Brain microvascular endothelial cell (primary cell): ENCODE results near the gene KIF21A.
A peak's percentile ranks its signal among the peaks of the same experiment; 100 is the strongest.

Experiments used
- DNase-seq: peaks from one replicate; pipeline ENCODE4 v3.0.0-alpha.2; 2020
- H3K27ac ChIP-seq: fragments of 250-450 bp; sonication (Bioruptor Pico); 2 replicates; pipeline ENCODE4 v1.5.1; 2020; ENCODE audit warnings: mild to moderate bottlenecking, moderate library complexity
- H3K27me3 ChIP-seq: fragments of 250-450 bp; sonication (Bioruptor Pico); replicated peaks from 2 replicates; pipeline ENCODE4 v1.5.1; 2020; ENCODE audit warnings: mild to moderate bottlenecking
- H3K36me3 ChIP-seq: fragments of 250-450 bp; sonication (Bioruptor Pico); replicated peaks from 2 replicates; pipeline ENCODE4 v1.5.1; 2020; ENCODE audit warnings: mild to moderate bottlenecking
- H3K4me3 ChIP-seq: 2 replicates; pipeline ENCODE4 v1.5.1; 2011; ENCODE audit warnings: low read depth, mild to moderate bottlenecking, control low read depth, low read length, moderate library complexity
- in situ Hi-C: cut with HindIII; loops from 2 replicates; pipeline ENCODE4 v1.10.0; 2017; ENCODE audit warnings: low sequenced_read_pairs, low pct_ligation_motif_present
- TF ChIP-seq, protein P1 (sequence below): IDR thresholded peaks from 2 replicates; pipeline ENCODE4 v1.5.1; 2011; ENCODE audit warnings: low read depth, mild to moderate bottlenecking, moderate library complexity, low read length, control low read depth, inconsistent platforms; ENCODE audit errors: missing control alignments

Gene KIF21A

DNA sequence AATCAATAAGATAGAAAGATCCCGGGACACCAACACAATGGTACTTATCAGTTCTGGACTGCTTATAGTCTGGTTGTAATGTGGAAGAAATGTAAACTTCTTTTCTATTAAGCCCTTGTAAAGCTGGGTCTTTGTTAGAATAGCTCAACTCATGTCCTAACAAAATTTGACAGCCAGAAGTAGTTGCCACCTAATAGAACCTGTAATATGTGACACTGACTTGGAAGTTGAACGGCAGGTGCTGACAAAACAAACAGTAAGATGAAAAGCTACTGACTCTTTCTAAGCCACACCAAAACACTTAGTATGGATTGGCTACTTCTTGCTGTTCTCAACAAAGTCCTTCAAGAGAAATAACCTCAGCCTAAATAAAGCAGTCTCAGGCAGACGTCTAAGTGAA lies 56.6 kb downstream of the KIF21A start:
- no peak for DNase-seq
- Histone ChIP-seq H3K27me3 (no peaks in the 10 kb centered on the region), H3K27ac (no peak overlapping the region), H3K4me3 (no peak overlapping the region), H3K36me3 (no peaks in the 10 kb centered on the region)
- in situ Hi-C loops = no loop called here
- TF ChIP-seq, protein P1, sequence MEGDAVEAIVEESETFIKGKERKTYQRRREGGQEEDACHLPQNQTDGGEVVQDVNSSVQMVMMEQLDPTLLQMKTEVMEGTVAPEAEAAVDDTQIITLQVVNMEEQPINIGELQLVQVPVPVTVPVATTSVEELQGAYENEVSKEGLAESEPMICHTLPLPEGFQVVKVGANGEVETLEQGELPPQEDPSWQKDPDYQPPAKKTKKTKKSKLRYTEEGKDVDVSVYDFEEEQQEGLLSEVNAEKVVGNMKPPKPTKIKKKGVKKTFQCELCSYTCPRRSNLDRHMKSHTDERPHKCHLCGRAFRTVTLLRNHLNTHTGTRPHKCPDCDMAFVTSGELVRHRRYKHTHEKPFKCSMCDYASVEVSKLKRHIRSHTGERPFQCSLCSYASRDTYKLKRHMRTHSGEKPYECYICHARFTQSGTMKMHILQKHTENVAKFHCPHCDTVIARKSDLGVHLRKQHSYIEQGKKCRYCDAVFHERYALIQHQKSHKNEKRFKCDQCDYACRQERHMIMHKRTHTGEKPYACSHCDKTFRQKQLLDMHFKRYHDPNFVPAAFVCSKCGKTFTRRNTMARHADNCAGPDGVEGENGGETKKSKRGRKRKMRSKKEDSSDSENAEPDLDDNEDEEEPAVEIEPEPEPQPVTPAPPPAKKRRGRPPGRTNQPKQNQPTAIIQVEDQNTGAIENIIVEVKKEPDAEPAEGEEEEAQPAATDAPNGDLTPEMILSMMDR = no peak

DNA sequence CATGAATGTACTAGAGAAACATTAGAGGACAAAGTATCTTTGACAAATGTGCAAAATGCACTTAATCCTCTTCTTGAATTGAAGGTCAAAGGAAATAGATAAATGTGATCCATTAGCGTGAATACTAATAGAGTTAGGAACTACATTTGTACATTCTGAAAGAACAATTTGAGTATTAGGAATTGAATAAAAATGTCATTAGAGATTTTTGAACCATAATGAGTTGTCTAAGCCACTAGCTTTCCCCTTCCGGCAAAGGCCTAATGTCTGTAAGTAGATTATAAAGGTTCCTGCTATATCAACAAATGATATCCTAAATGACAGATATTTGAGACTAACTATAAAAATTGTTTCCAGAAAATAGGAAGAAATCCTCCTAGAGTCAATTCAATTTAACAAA lies 59.8 kb downstream of the KIF21A start:
- Histone ChIP-seq H3K4me3 (no peak overlapping the region), H3K27me3 (no peaks in the 10 kb centered on the region), H3K36me3 (no peaks in the 10 kb centered on the region), H3K27ac (no peak overlapping the region)
- in situ Hi-C loops = no loop called here
- TF ChIP-seq, protein P1 = no peak
- no peak for DNase-seq

DNA sequence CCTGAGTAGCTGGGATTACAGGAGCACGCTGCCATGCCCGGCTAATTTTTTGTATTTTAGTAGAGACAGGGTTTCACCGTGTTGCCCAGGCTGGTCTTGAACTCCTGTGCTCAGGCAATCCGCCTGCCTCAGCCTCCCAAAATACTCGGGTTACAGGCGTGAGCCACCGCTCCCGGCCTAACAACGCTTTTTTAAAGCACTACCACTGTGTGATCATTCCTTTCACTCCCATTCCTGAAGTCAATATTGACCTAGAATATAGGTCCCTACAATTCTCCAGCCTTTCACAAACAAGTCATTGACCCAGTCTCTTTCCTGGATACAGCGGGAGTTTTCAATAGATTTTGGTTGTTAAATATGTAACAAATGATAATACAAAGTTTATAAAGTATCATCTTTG lies 62.8 kb downstream of the KIF21A start:
- TF ChIP-seq, protein P1 = no peak
- in situ Hi-C loops = no loop called here

DNA sequence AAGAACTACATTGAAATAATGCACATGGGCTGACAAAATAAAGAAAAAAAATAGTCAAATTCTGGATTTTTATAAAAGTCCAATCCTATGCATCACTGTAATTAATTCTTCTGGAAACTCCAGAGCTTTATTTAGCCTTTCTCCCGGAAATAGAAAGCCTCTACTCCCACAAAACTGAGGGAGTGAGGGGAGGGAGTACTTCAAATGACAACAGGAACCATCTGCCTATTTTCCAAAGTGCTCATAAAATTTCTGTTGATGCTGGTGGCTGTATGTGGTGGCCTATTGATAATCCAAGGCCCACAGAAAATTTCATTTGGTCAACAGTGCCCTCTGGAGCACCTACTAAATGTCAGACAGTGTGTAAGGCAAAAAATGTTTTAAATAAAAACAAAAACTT lies 64.6 kb downstream of the KIF21A start:
- in situ Hi-C loops = no loop called here
- TF ChIP-seq, protein P1 = no peak
- no peak overlapping the region for H3K27ac ChIP-seq

More for the DNA sequence above, 62.8 kb downstream of the KIF21A start:
- no peaks in the 10 kb centered on the region for H3K36me3 ChIP-seq
- H3K27ac ChIP-seq = no peak overlapping the region
- H3K4me3 ChIP-seq = no peak overlapping the region
- no peak for DNase-seq
- H3K27me3 ChIP-seq = no peaks in the 10 kb centered on the region

DNA sequence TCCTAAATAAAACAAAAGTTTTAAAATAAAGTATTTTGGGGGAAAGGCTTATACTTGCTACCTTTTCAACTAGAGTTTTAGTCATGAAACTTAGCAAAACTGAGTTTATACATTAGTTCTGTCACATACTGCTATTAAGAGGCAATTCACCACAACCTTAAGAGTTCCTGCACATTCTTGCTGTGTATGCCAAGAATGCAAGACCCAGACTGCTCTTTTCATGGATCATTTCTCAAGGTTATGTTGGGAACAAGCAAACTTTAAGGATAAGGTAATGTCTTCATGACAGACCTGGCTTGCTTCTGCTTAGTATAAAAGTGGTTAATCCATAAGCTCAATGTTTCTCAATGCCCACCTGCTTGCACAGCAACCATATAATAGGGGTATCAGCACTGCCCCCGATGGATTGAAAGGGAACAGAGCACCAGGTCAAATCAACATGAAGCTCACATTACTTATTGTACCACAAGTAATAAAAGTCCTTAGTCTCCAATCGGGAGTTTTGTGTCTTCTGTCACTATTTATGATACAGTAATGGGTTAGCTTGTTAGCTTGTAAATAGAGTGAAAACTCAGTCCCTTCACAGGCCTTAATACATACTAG lies 67.6 kb downstream of the KIF21A start:
- H3K27ac ChIP-seq = no peak overlapping the region
- DNase-seq = no peak
- H3K36me3 ChIP-seq = no peaks in the 10 kb centered on the region
- no peaks in the 10 kb centered on the region for H3K27me3 ChIP-seq
- in situ Hi-C loops = no loop called here
- TF ChIP-seq, protein P1 = peak; percentile 21
- no peak overlapping the region for H3K4me3 ChIP-seq

More for the DNA sequence above, 64.6 kb downstream of the KIF21A start:
- no peak overlapping the region for H3K4me3 ChIP-seq
- H3K27me3 ChIP-seq = no peaks in the 10 kb centered on the region
- DNase-seq = no peak
- no peaks in the 10 kb centered on the region for H3K36me3 ChIP-seq

DNA sequence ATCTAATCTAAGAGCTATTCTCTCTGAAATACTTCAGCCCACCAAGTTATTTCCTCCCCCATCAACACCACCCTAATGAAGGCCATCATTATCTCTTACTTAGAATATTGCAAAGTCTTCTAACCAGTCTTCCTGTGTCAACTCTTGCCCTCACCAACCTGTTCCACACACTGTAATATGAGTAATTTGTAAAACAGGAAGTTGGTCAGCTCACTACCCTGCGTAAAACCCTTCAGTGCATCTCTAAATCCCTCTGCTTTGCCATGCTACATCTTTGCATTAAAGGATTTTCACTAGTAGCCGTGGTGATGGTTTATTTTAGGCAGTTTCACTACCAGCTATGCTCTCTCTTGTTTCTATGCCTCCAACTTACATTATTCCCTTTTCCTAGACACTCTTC lies 70.0 kb downstream of the KIF21A start:
- in situ Hi-C loops = no loop called here
- no peak for DNase-seq

More for the DNA sequence above, 70.0 kb downstream of the KIF21A start:
- TF ChIP-seq, protein P1 = no peak
- Histone ChIP-seq H3K36me3 (no peaks in the 10 kb centered on the region), H3K4me3 (no peak overlapping the region), H3K27ac (no peak overlapping the region), H3K27me3 (no peaks in the 10 kb centered on the region)
